Trophoblast cell (in vitro differentiated cells and primary cell): ENCODE data around the gene SYNJ1.
A peak's percentile ranks its signal among the peaks of the same experiment; 100 is the strongest.

Experiments
- DNase-seq, 2 donors: peaks; one replicate each; pipeline ENCODE4 v3.0.0-alpha.2; 2016
- H2AFZ ChIP-seq: 2 replicates; pipeline ENCODE4 v1.6.1; 2013; ENCODE audit warnings: low read length, moderate library complexity, mild to moderate bottlenecking; ENCODE audit not compliant: insufficient read depth, poor library complexity
- H2AK5ac ChIP-seq: 2 replicates; pipeline ENCODE4 v1.6.1; 2013; ENCODE audit warnings: mild to moderate bottlenecking, low read length
- H2BK120ac ChIP-seq: 2 replicates; pipeline ENCODE4 v1.6.1; 2013; ENCODE audit warnings: low read length, mild to moderate bottlenecking, moderate library complexity; ENCODE audit not compliant: insufficient read depth, poor library complexity
- H2BK12ac ChIP-seq: 2 replicates; pipeline ENCODE4 v1.6.1; 2013; ENCODE audit warnings: mild to moderate bottlenecking, low read length, moderate library complexity
- H2BK5ac ChIP-seq: 2 replicates; pipeline ENCODE4 v1.6.1; 2013; ENCODE audit warnings: low read length, low read depth, moderate library complexity, mild to moderate bottlenecking; ENCODE audit not compliant: poor library complexity
- H3K14ac ChIP-seq: 2 replicates; pipeline ENCODE4 v1.6.1; 2013; ENCODE audit warnings: mild to moderate bottlenecking, low read length
- H3K18ac ChIP-seq: 2 replicates; pipeline ENCODE4 v1.6.1; 2013; ENCODE audit warnings: mild to moderate bottlenecking, low read length
- H3K23ac ChIP-seq: 2 replicates; pipeline ENCODE4 v1.6.1; 2013; ENCODE audit warnings: low read length
- H3K27ac ChIP-seq: 2 replicates; pipeline ENCODE4 v1.5.1; 2013; ENCODE audit warnings: low read depth, mild to moderate bottlenecking, inconsistent platforms, low read length, moderate library complexity
- H3K27me3 ChIP-seq: 2 replicates; pipeline ENCODE4 v1.6.1; 2013; ENCODE audit warnings: inconsistent platforms, mild to moderate bottlenecking, low read length, moderate library complexity; ENCODE audit not compliant: insufficient read depth
- H3K36me3 ChIP-seq, 2 experiments: 1 replicate in 1 of 2; 2 replicates in 1 of 2; pipeline ENCODE4 v1.6.1; 2013; ENCODE audit warnings: low read length in 2 of 2, mild to moderate bottlenecking in 2 of 2, moderate library complexity in 1 of 2; ENCODE audit not compliant: insufficient read depth in 2 of 2, control insufficient read depth in 1 of 2
- H3K4ac ChIP-seq: 2 replicates; pipeline ENCODE4 v1.6.1; 2013; ENCODE audit warnings: low read depth, mild to moderate bottlenecking, low read length, moderate library complexity
- H3K4me1 ChIP-seq, 2 experiments: 1 replicate in 1 of 2; 2 replicates in 1 of 2; pipeline ENCODE4 v1.6.1; 2013; ENCODE audit warnings: low read length in 2 of 2, mild to moderate bottlenecking in 2 of 2, moderate library complexity in 1 of 2; ENCODE audit not compliant: insufficient read depth in 2 of 2, control insufficient read depth in 1 of 2
- H3K4me2 ChIP-seq: 2 replicates; pipeline ENCODE4 v1.6.1; 2013; ENCODE audit warnings: inconsistent platforms, mild to moderate bottlenecking, low read length, moderate library complexity
- H3K4me3 ChIP-seq: 2 replicates; pipeline ENCODE4 v1.5.1; 2013; ENCODE audit warnings: mild to moderate bottlenecking, low read depth, low read length, inconsistent platforms
- H3K79me1 ChIP-seq: one replicate; pipeline ENCODE4 v1.6.1; 2013; ENCODE audit warnings: low read length
- H3K79me2 ChIP-seq: 2 replicates; pipeline ENCODE4 v1.6.1; 2013; ENCODE audit warnings: low read length, mild to moderate bottlenecking; ENCODE audit not compliant: control insufficient read depth, insufficient read depth, poor library complexity
- H3K9ac ChIP-seq: 2 replicates; pipeline ENCODE4 v1.6.1; 2013; ENCODE audit warnings: mild to moderate bottlenecking, low read length
- H3K9me3 ChIP-seq: 2 replicates; pipeline ENCODE4 v1.6.1; 2013; ENCODE audit warnings: low read depth, mild to moderate bottlenecking, control low read depth, inconsistent platforms, low read length; ENCODE audit not compliant: insufficient read depth
- H4K12ac ChIP-seq: 2 replicates; pipeline ENCODE4 v1.6.1; 2013; ENCODE audit warnings: low read depth, mild to moderate bottlenecking, low read length, moderate library complexity
- H4K8ac ChIP-seq: 2 replicates; pipeline ENCODE4 v1.6.1; 2013; ENCODE audit warnings: low read depth, mild to moderate bottlenecking, low read length, moderate library complexity
- H4K91ac ChIP-seq: one replicate; pipeline ENCODE4 v1.6.1; 2013; ENCODE audit warnings: low read depth, mild to moderate bottlenecking, low read length, moderate library complexity
- WGBS: extraction: QIAGEN DNeasy Blood & Tissue Kit; methylation state at CpG from one replicate; pipeline ENCODE4 v1.1.7; 2013; ENCODE audit warnings: missing lambda C conversion rate; ENCODE audit not compliant: insufficient read length, insufficient coverage; ENCODE audit errors: extremely low coverage; 5-methylcytosine and 5-hydroxymethylcytosine counted together

SYNJ1 gene

GRCh38 chr21:32772281-32773047 lies 44.7 kb upstream of the SYNJ1 start:
- WGBS = no CpG with 5 or more reads among the region's 13 CpGs
- peak; percentile 71 to 87 for DNase-seq
- Histone ChIP-seq H3K4ac (no peak overlapping the region), H4K12ac (peak overlapping the region; percentile 65), H3K27ac (peak overlapping the region; percentile 39), H3K23ac (no peak overlapping the region), H3K14ac (no peak overlapping the region), H3K9me3 (no peaks in the 10 kb centered on the region), H2AFZ (no peak overlapping the region), H3K18ac (no peak overlapping the region), H3K27me3 (no peaks in the 10 kb centered on the region), H3K4me3 (peak overlapping the region; percentile 63), H4K91ac (no peak overlapping the region), H2AK5ac (no peak overlapping the region), H3K4me1 (peaks cover 2 to 3% of the 10 kb centered on the region in 2 experiments), H3K36me3 (peaks cover 0 to under 1% of the 10 kb centered on the region in 2 experiments), H3K4me2 (peak overlapping the region; percentile 65), H2BK5ac (no peak overlapping the region), H3K79me2 (peaks cover 12% of the 10 kb centered on the region), H2BK12ac (no peak overlapping the region), H4K8ac (peak overlapping the region; percentile 84), H3K79me1 (peaks cover 10% of the 10 kb centered on the region), H3K9ac (peak overlapping the region; percentile 28), H2BK120ac (peak overlapping the region; percentile 49)

DNA sequence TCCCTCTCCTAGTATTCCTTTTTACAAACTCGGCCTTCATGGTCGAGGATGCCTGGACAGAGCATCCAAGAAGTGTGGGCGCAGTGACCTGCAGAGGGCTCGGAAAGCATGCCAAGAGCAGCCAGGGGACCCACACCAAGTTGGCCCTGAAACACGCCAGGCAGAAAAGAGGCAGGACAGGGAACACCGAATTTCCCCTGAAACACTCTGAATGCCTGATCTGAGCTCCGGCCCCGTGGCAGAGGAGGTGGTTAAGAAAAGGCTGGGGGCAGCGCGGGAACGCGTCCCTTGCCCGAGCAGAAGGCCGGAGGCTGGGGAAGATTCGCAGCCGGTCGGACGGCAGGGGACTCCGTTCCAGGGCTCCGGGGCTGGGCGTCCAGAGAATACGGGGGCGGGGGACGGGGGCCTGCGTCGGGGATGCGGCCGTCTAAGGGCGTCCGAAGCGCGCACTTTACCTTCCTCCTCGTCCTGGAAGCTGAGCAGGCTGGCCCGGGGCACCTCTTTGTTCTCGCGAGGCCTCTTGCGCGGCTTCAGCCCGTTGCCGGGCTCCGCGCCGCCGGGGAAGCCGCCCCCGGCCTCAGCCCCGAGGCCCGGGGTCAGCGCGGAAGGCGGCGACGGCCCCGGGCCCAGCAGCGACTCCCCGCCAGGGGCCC lies 43.2 kb upstream of the SYNJ1 start:
- peak; percentile 62 to 73 for DNase-seq
- peak overlapping the region; percentile 72 for H3K18ac ChIP-seq
- no peak overlapping the region for H2BK12ac ChIP-seq
- peak overlapping the region; percentile 88 for H2BK5ac ChIP-seq
- peak overlapping the region; percentile 6 for H2AK5ac ChIP-seq
- peak overlapping the region; percentile 95 for H2AFZ ChIP-seq
- H3K23ac ChIP-seq = no peak overlapping the region
- H3K9me3 ChIP-seq = no peaks in the 10 kb centered on the region
- H3K14ac ChIP-seq = peak overlapping the region; percentile 94
- H3K27ac ChIP-seq = peak overlapping the region; percentile 95
- H3K27me3 ChIP-seq = no peaks in the 10 kb centered on the region
- peak overlapping the region; percentile 82 for H3K4me3 ChIP-seq
- peaks cover 0 to 6% of the 10 kb centered on the region in 2 experiments for H3K36me3 ChIP-seq
- H4K91ac ChIP-seq = peak overlapping the region; percentile 88
- H3K4me2 ChIP-seq = peak overlapping the region; percentile 96
- peaks cover 2 to 3% of the 10 kb centered on the region in 2 experiments for H3K4me1 ChIP-seq
- peak overlapping the region; percentile 95 for H3K9ac ChIP-seq
- peaks cover 12% of the 10 kb centered on the region for H3K79me2 ChIP-seq
- H3K4ac ChIP-seq = peak overlapping the region; percentile 84
- H4K8ac ChIP-seq = peak overlapping the region; percentile 94
- WGBS = no CpG with 5 or more reads among the region's 56 CpGs
- H4K12ac ChIP-seq = peak overlapping the region; percentile 80
- peak overlapping the region; percentile 87 for H2BK120ac ChIP-seq
- H3K79me1 ChIP-seq = peaks cover 10% of the 10 kb centered on the region

DNA sequence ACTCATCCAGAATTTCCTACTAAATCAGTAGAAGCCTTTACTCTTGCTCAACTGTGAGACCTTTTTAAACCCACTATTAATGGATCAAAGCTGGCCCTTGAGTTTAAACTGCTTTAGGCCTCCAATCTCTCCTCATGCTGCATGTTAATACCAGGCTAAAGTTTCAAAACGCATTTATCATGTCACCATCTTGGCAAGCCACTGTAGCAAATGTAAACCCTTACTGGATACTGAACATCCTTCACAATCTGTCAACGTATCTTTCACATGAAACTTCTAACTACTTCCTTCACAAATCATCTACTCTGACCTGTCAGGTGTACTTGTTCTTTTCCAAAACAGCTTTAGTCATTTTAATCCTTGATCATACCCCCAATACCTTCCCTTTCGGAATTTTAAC lies 40.7 kb upstream of the SYNJ1 start:
- H3K79me2 ChIP-seq = peaks cover 12% of the 10 kb centered on the region
- H2AK5ac ChIP-seq = no peak overlapping the region
- DNase-seq = no peak
- H3K4ac ChIP-seq = peak overlapping the region; percentile 74
- peaks cover 10% of the 10 kb centered on the region for H3K79me1 ChIP-seq
- H4K91ac ChIP-seq = no peak overlapping the region
- 100% methylated on average over 1 of the region's 3 CpGs for WGBS
- H3K36me3 ChIP-seq = peaks cover 2 to 10% of the 10 kb centered on the region in 2 experiments
- no peak overlapping the region for H4K8ac ChIP-seq
- no peaks in the 10 kb centered on the region for H3K27me3 ChIP-seq
- no peak overlapping the region for H3K4me3 ChIP-seq
- no peak overlapping the region for H3K18ac ChIP-seq
- H3K4me1 ChIP-seq = peaks cover 2 to 5% of the 10 kb centered on the region in 2 experiments
- H2BK120ac ChIP-seq = no peak overlapping the region
- no peak overlapping the region for H3K9ac ChIP-seq
- no peaks in the 10 kb centered on the region for H3K9me3 ChIP-seq
- H4K12ac ChIP-seq = no peak overlapping the region
- H3K4me2 ChIP-seq = no peak overlapping the region
- no peak overlapping the region for H3K27ac ChIP-seq
- no peak overlapping the region for H2AFZ ChIP-seq
- H2BK5ac ChIP-seq = no peak overlapping the region
- H3K14ac ChIP-seq = no peak overlapping the region
- H2BK12ac ChIP-seq = no peak overlapping the region
- no peak overlapping the region for H3K23ac ChIP-seq

- Histone ChIP-seq H4K8ac (no peak overlapping the region), H3K79me1 (no peaks in the 10 kb centered on the region), H3K9ac (no peak overlapping the region), H3K4me1 (peaks cover 0 to 2% of the 10 kb centered on the region in 2 experiments), H2BK12ac (no peak overlapping the region), H3K23ac (no peak overlapping the region), H3K4ac (no peak overlapping the region), H2BK120ac (no peak overlapping the region), H2AFZ (no peak overlapping the region), H3K27me3 (no peaks in the 10 kb centered on the region), H3K14ac (no peak overlapping the region), H3K79me2 (peaks cover 2% of the 10 kb centered on the region), H3K36me3 (peaks cover 8 to 23% of the 10 kb centered on the region in 2 experiments), H3K4me3 (no peak overlapping the region), H3K18ac (no peak overlapping the region), H3K4me2 (no peak overlapping the region), H3K27ac (no peak overlapping the region), H3K9me3 (no peaks in the 10 kb centered on the region), H2AK5ac (no peak overlapping the region), H2BK5ac (no peak overlapping the region), H4K12ac (no peak overlapping the region), H4K91ac (no peak overlapping the region)
- no CpG with 5 or more reads among the region's 2 CpGs for WGBS
- no peak for DNase-seq
These were observed 37.2 kb upstream of the SYNJ1 start for GRCh38 chr21:32765058-32765457.
